Keratinocyte (primary cell): ENCODE measurements around the gene PARP16. TPM values are rescaled to one million over a fixed set of nuclear protein-coding genes. Genes with fewer than 3 reads are reported as not detected.
"Not testable (repeated sequence)": the region's sequence is repeated elsewhere in the genome, so short reads cannot be mapped to it uniquely, and the experiment has no call there.

Experiments used
- DNase-seq: peaks from one replicate; pipeline ENCODE4 v3.0.0-alpha.2; 2011; ENCODE audit warnings: low read depth, missing footprints, low spot score
- FAIRE-seq: peaks from 2 replicates; lab custom pipeline; 2011; peaks lifted over from hg19 to GRCh38; lab: Jason Lieb, UNC
- H2AFZ ChIP-seq: 2 replicates; pipeline ENCODE4 v1.6.0; 2012; ENCODE audit warnings: low read length, control low read depth, inconsistent platforms; ENCODE audit not compliant: control insufficient read depth
- H3K27ac ChIP-seq: 2 replicates; pipeline ENCODE4 v1.5.1; 2011; ENCODE audit warnings: low read length; ENCODE audit not compliant: control insufficient read depth, insufficient read depth
- H3K27me3 ChIP-seq: 3 replicates; pipeline ENCODE4 v1.6.0; 2011; ENCODE audit warnings: low read length; ENCODE audit not compliant: control insufficient read depth, insufficient read depth; ENCODE audit errors: extremely low read depth
- H3K36me3 ChIP-seq, 2 experiments: 2 replicates in 1 of 2; 3 replicates in 1 of 2; pipeline ENCODE4 v1.5.1; 2011; ENCODE audit warnings: low read length in 2 of 2, mild to moderate bottlenecking in 1 of 2; ENCODE audit not compliant: control insufficient read depth in 2 of 2, insufficient read depth in 2 of 2; ENCODE audit errors: extremely low read depth in 1 of 2
- H3K4me1 ChIP-seq: 3 replicates; pipeline ENCODE4 v1.5.1; 2011; ENCODE audit warnings: low read length; ENCODE audit not compliant: control insufficient read depth, insufficient read depth; ENCODE audit errors: extremely low read depth
- H3K4me2 ChIP-seq: 3 replicates; pipeline ENCODE4 v1.6.0; 2011; ENCODE audit warnings: low read depth, low read length; ENCODE audit not compliant: control insufficient read depth, insufficient read depth; ENCODE audit errors: extremely low read depth
- H3K4me3 ChIP-seq, 3 experiments: fragments of 200-600 bp in 1 of 3; sonication (generic) in 1 of 3; 2 replicates in 2 of 3; 3 replicates in 1 of 3; pipeline ENCODE4 v1.5.1; 2011 to 2016; ENCODE audit warnings: low read length in 3 of 3, mild to moderate bottlenecking in 3 of 3, control low read depth in 2 of 3, inconsistent platforms in 1 of 3, low read depth in 1 of 3, mixed read lengths in 1 of 3, mixed run types in 1 of 3, moderate library complexity in 1 of 3; ENCODE audit not compliant: control insufficient read depth in 2 of 3, insufficient read depth in 2 of 3; ENCODE audit errors: extremely low read depth in 1 of 3
- H3K79me2 ChIP-seq: 2 replicates; pipeline ENCODE4 v1.6.0; 2012; ENCODE audit warnings: low read length; ENCODE audit not compliant: control insufficient read depth, insufficient read depth
- H3K9ac ChIP-seq: 3 replicates; pipeline ENCODE4 v1.6.0; 2011; ENCODE audit warnings: low read length; ENCODE audit not compliant: control insufficient read depth, insufficient read depth; ENCODE audit errors: extremely low read depth
- H3K9me1 ChIP-seq: 3 replicates; pipeline ENCODE4 v1.6.0; 2011; ENCODE audit warnings: low read length; ENCODE audit not compliant: control insufficient read depth, insufficient read depth; ENCODE audit errors: extremely low read depth
- H3K9me3 ChIP-seq: 2 replicates; pipeline ENCODE4 v1.5.1; 2012; ENCODE audit warnings: low read depth, low read length; ENCODE audit not compliant: control insufficient read depth
- H4K20me1 ChIP-seq: 3 replicates; pipeline ENCODE4 v1.6.0; 2011; ENCODE audit warnings: low read length; ENCODE audit not compliant: control insufficient read depth, insufficient read depth; ENCODE audit errors: extremely low read depth
- CTCF ChIP-seq, 3 experiments: IDR thresholded peaks in 1 of 3; conservative IDR thresholded peaks in 1 of 3; optimal IDR thresholded peaks in 1 of 3; 2 replicates in 2 of 3; 3 replicates in 1 of 3; pipeline versions ENCODE3 to v1.5.1; 2011; ENCODE audit warnings: low read length in 3 of 3, mild to moderate bottlenecking in 3 of 3, moderate library complexity in 2 of 3, control low read depth in 1 of 3, inconsistent platforms in 1 of 3; ENCODE audit not compliant: insufficient read depth in 2 of 3; ENCODE audit errors: extremely low read depth in 1 of 3
- EZH2 ChIP-seq: IDR thresholded peaks from one replicate; pipeline ENCODE4 v1.6.1; 2012; ENCODE audit warnings: inconsistent platforms, mild to moderate bottlenecking, low read length, moderate library complexity
- dilution Hi-C: fragments of 300-500 bp; cut with MboI; formaldehyde crosslinking; loops from one replicate; pipeline ENCODE4 v1.7.0; 2020; ENCODE audit warnings: low sequenced_read_pairs; ENCODE audit not compliant: extremely low pct_ligation_motif_present
- polyA plus RNA-seq, 5 experiments: library from polyadenylated mRNA; depleted of rRNA in 3 of 5; stranded (reverse) in 3 of 5; stranded (forward) in 1 of 5; unstranded in 1 of 5; fragments of >200 nt; gene quantifications; 1 replicate in 1 of 5; 2 replicates in 3 of 5; 3 replicates in 1 of 5; pipeline versions ENCODE4 v1.2.1 to v1.2.3, GENCODE V29; 2011 to 2012; ENCODE audit warnings: missing spikeins in 2 of 5, low read depth in 1 of 5, low replicate concordance in 1 of 5

The PARP16 gene
- polyA plus RNA-seq, 1 donor (not counting 4 experiments of a cell fraction or from before 2014, with no cell fraction given) = 2.1 TPM

GRCh38 chr15:65245096-65245856 is 41.4 kb downstream of the PARP16 start:
- no peak overlapping the region for H3K4me3 ChIP-seq
- peaks cover 3% of the 10 kb centered on the region for H3K9me1 ChIP-seq
- DNase-seq = no peak
- H3K27me3 ChIP-seq = no peaks in the 10 kb centered on the region
- peaks cover 17% of the 10 kb centered on the region for H3K4me1 ChIP-seq
- no peaks in the 10 kb centered on the region for H3K9me3 ChIP-seq
- H2AFZ ChIP-seq = no peak overlapping the region
- H3K4me2 ChIP-seq = peak overlapping the region; percentile 73
- dilution Hi-C loops = no loop called here
- H3K9ac ChIP-seq = peak overlapping the region; percentile 29
- H3K27ac ChIP-seq = peak overlapping the region; percentile 57
- H4K20me1 ChIP-seq = no peaks in the 10 kb centered on the region
- no peak for FAIRE-seq
- no peaks in the 10 kb centered on the region for H3K79me2 ChIP-seq
- no peak for TF ChIP-seq CTCF (optimal IDR thresholded peaks at IDR 0.05 in 1 of 3, IDR thresholded peaks at IDR 0.05 in 1 of 3, conservative IDR thresholded peaks at IDR 0.05 in 1 of 3; ENCODE audit: extremely low read depth in 1 of 3, insufficient read depth in 2 of 3, low read length in 3 of 3)
- no peaks in the 10 kb centered on the region for H3K36me3 ChIP-seq

GRCh38 chr15:65244638-65245037 is 42.0 kb downstream of the PARP16 start:
- FAIRE-seq = no peak

GRCh38 chr15:65236443-65236842 is 50.2 kb downstream of the PARP16 start:
- H3K27me3 ChIP-seq, H3K4me1 ChIP-seq, H4K20me1 ChIP-seq, H3K4me2 ChIP-seq, dilution Hi-C loops, H3K9me1 ChIP-seq, FAIRE-seq, H3K27ac ChIP-seq, H3K36me3 ChIP-seq, H3K79me2 ChIP-seq, H3K4me3 ChIP-seq, DNase-seq, H3K9ac ChIP-seq, H3K9me3 ChIP-seq, H2AFZ ChIP-seq: not testable (repeated sequence)

More at GRCh38 chr15:65244638-65245037, 42.0 kb downstream of the PARP16 start:
- Histone ChIP-seq H3K79me2 (no peaks in the 10 kb centered on the region), H4K20me1 (no peaks in the 10 kb centered on the region), H3K9me1 (peaks cover 3% of the 10 kb centered on the region), H3K4me3 (no peak overlapping the region), H2AFZ (no peak overlapping the region), H3K9me3 (no peaks in the 10 kb centered on the region), H3K9ac (no peak overlapping the region), H3K4me1 (peaks cover 17% of the 10 kb centered on the region), H3K27me3 (no peaks in the 10 kb centered on the region), H3K4me2 (no peak overlapping the region), H3K27ac (no peak overlapping the region), H3K36me3 (no peaks in the 10 kb centered on the region)
- TF ChIP-seq CTCF (optimal IDR thresholded peaks at IDR 0.05 in 1 of 3, IDR thresholded peaks at IDR 0.05 in 1 of 3, conservative IDR thresholded peaks at IDR 0.05 in 1 of 3; ENCODE audit: extremely low read depth in 1 of 3, insufficient read depth in 2 of 3, low read length in 3 of 3) = no peak
- no peak for TF ChIP-seq EZH2
- dilution Hi-C loops = no loop called here
- DNase-seq = no peak
